HEK293 (cell line): ENCODE data around the gene CDC5L.

ENCODE experiments used
- BCL11A ChIP-seq: fragments of 450-650 bp; formaldehyde crosslinking; IDR thresholded peaks from 2 replicates; pipeline ENCODE4 v1.5.1; 2016; ENCODE audit warnings: low read depth, missing biosample characterization, missing genetic modification characterization
- EGR2 ChIP-seq: fragments of 450-650 bp; formaldehyde crosslinking; IDR thresholded peaks from 2 replicates; pipeline ENCODE4 v1.5.1; 2016; ENCODE audit warnings: low read depth, missing biosample characterization, missing genetic modification characterization
- PRDM4 ChIP-seq: fragments of 450-650 bp; formaldehyde crosslinking; IDR thresholded peaks from 2 replicates; pipeline ENCODE4 v1.5.1; 2017; ENCODE audit warnings: missing biosample characterization, missing genetic modification characterization
- RBAK ChIP-seq: fragments of 450-650 bp; formaldehyde crosslinking; IDR thresholded peaks from 2 replicates; pipeline ENCODE4 v1.5.1; 2016; ENCODE audit warnings: missing biosample characterization, missing genetic modification characterization
- SP2 ChIP-seq: fragments of 450-650 bp; formaldehyde crosslinking; IDR thresholded peaks from 2 replicates; pipeline ENCODE4 v1.5.1; 2016; ENCODE audit warnings: missing biosample characterization, missing genetic modification characterization
- TRIM28 ChIP-seq: IDR thresholded peaks from 2 replicates; pipeline ENCODE4 v1.6.1; 2011; ENCODE audit warnings: low read length, control low read depth, borderline replicate concordance
- TSHZ1 ChIP-seq: fragments of 450-650 bp; formaldehyde crosslinking; IDR thresholded peaks from 2 replicates; pipeline ENCODE4 v1.5.1; 2016; ENCODE audit warnings: missing biosample characterization, missing genetic modification characterization, borderline replicate concordance
- ZNF10 ChIP-seq: fragments of 450-650 bp; formaldehyde crosslinking; IDR thresholded peaks from 2 replicates; pipeline ENCODE4 v1.5.1; 2017; ENCODE audit warnings: missing biosample characterization, missing genetic modification characterization
- ZNF2 ChIP-seq: fragments of 450-650 bp; formaldehyde crosslinking; IDR thresholded peaks from 2 replicates; pipeline ENCODE4 v1.5.1; 2016; ENCODE audit warnings: missing biosample characterization, missing genetic modification characterization
- ZNF23 ChIP-seq: fragments of 450-650 bp; formaldehyde crosslinking; IDR thresholded peaks from 2 replicates; pipeline ENCODE4 v1.5.1; 2016; ENCODE audit warnings: missing biosample characterization, missing genetic modification characterization, borderline replicate concordance
- ZNF24 ChIP-seq: fragments of 450-650 bp; formaldehyde crosslinking; IDR thresholded peaks from 2 replicates; pipeline ENCODE4 v1.5.1; 2016; ENCODE audit warnings: missing biosample characterization, missing genetic modification characterization
- ZNF324 ChIP-seq: fragments of 450-650 bp; formaldehyde crosslinking; IDR thresholded peaks from 2 replicates; pipeline ENCODE4 v1.5.1; 2016; ENCODE audit warnings: missing biosample characterization, missing genetic modification characterization
- ZNF335 ChIP-seq: fragments of 450-650 bp; formaldehyde crosslinking; conservative IDR thresholded peaks from 2 replicates; pipeline ENCODE4 v1.5.1; 2016; ENCODE audit warnings: missing biosample characterization, missing genetic modification characterization
- ZNF366 ChIP-seq: fragments of 450-650 bp; formaldehyde crosslinking; conservative IDR thresholded peaks from 2 replicates; pipeline ENCODE4 v1.5.1; 2016; ENCODE audit warnings: missing biosample characterization, missing genetic modification characterization
- ZNF624 ChIP-seq: fragments of 450-650 bp; formaldehyde crosslinking; IDR thresholded peaks from 2 replicates; pipeline ENCODE4 v1.5.1; 2017; ENCODE audit warnings: missing biosample characterization, missing genetic modification characterization
- ZNF629 ChIP-seq: fragments of 450-650 bp; formaldehyde crosslinking; IDR thresholded peaks from 2 replicates; pipeline ENCODE4 v1.5.1; 2017; ENCODE audit warnings: missing biosample characterization, missing genetic modification characterization
- ZNF639 ChIP-seq: fragments of 450-650 bp; formaldehyde crosslinking; IDR thresholded peaks from 2 replicates; pipeline ENCODE4 v1.5.1; 2016; ENCODE audit warnings: missing biosample characterization, missing genetic modification characterization
- ZNF660 ChIP-seq: fragments of 450-650 bp; IDR thresholded peaks from 2 replicates; pipeline ENCODE4 v1.5.1; 2018; ENCODE audit warnings: missing biosample characterization, mild to moderate bottlenecking, missing genetic modification characterization
- ZSCAN30 ChIP-seq: fragments of 450-650 bp; IDR thresholded peaks from 2 replicates; pipeline ENCODE4 v1.5.1; 2018; ENCODE audit warnings: missing biosample characterization, mild to moderate bottlenecking, missing genetic modification characterization, moderate library complexity
- ZXDB ChIP-seq: fragments of 450-650 bp; formaldehyde crosslinking; IDR thresholded peaks from 2 replicates; pipeline ENCODE4 v1.5.1; 2016; ENCODE audit warnings: missing biosample characterization, missing genetic modification characterization
- TF ChIP-seq, protein P1 (sequence below): fragments of 450-650 bp; formaldehyde crosslinking; IDR thresholded peaks from 2 replicates; pipeline ENCODE4 v1.5.1; 2016; ENCODE audit warnings: missing biosample characterization, missing genetic modification characterization
- TF ChIP-seq, protein P2 (sequence below): fragments of 450-650 bp; formaldehyde crosslinking; IDR thresholded peaks from 2 replicates; pipeline ENCODE4 v1.5.1; 2017; ENCODE audit warnings: missing biosample characterization, missing genetic modification characterization
- TF ChIP-seq, protein P3 (sequence below): fragments of 450-650 bp; formaldehyde crosslinking; IDR thresholded peaks from 2 replicates; pipeline ENCODE4 v1.5.1; 2016; ENCODE audit warnings: missing biosample characterization, missing genetic modification characterization
- TF ChIP-seq, protein P4 (sequence below): fragments of 450-650 bp; formaldehyde crosslinking; IDR thresholded peaks from 2 replicates; pipeline ENCODE4 v1.5.1; 2017; ENCODE audit warnings: missing biosample characterization, missing genetic modification characterization

CDC5L gene

DNA sequence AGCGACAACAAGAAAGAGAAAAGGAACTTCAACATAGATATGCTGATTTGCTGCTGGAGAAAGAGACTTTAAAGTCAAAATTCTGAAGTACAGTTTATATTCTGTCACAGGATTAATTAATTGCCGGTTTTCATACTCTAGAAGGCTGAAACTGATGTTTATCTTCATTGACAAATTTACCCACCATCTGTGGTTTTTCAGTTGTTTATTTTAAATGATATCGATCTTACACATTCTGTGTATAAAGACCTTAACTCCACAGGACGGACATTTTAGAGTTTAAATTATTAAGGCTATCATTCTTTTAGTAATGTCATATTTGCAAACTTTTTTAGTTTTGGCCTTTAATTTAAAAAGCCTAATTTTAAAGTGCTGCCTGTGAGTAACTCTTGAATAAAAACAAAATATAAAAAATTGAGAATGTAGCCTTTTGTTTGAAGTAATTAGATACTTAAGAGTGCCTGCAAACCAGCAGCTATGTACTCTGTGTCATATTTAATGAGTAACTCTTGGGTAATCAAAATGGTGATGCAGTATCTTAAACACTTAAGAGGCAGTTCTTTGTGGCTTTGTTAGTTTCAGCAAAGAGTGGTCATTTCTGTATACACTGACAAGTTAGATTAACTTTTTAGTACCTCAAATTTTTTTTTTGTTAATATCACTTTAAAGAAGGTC lies 59.3 kb downstream of the CDC5L start (continued):
- TF ChIP-seq, protein P1, sequence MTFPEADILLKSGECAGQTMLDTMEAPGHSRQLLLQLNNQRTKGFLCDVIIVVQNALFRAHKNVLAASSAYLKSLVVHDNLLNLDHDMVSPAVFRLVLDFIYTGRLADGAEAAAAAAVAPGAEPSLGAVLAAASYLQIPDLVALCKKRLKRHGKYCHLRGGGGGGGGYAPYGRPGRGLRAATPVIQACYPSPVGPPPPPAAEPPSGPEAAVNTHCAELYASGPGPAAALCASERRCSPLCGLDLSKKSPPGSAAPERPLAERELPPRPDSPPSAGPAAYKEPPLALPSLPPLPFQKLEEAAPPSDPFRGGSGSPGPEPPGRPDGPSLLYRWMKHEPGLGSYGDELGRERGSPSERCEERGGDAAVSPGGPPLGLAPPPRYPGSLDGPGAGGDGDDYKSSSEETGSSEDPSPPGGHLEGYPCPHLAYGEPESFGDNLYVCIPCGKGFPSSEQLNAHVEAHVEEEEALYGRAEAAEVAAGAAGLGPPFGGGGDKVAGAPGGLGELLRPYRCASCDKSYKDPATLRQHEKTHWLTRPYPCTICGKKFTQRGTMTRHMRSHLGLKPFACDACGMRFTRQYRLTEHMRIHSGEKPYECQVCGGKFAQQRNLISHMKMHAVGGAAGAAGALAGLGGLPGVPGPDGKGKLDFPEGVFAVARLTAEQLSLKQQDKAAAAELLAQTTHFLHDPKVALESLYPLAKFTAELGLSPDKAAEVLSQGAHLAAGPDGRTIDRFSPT (tag by site-specific recombination): peak; percentile 79
- TF ChIP-seq TRIM28 (0 out of 2 replicates have a peak, but pooled peaks have one; percentile 23), EGR2 (tag by site-specific recombination) (no peak), PRDM4 (tag by site-specific recombination) (peak; percentile 63; the same call in 1 of the 2 replicates), ZNF335 (tag by site-specific recombination) (0 out of 2 replicates have a peak, but pooled peaks have one; percentile 15), TSHZ1 (peak; percentile 90; the same call in 1 of the 2 replicates), ZNF2 (tag by site-specific recombination) (peak; percentile 41; the same call in 1 of the 2 replicates), ZNF639 (peak; percentile 89), ZNF366 (tag by site-specific recombination) (peak; percentile 86), ZNF324 (tag by site-specific recombination) (no peak), ZNF624 (tag by site-specific recombination) (0 out of 2 replicates have a peak, but pooled peaks have one; percentile 24), ZNF10 (tag by site-specific recombination) (0 out of 2 replicates have a peak, but pooled peaks have one; percentile 58), ZXDB (peak; percentile 71), SP2 (peak; percentile 20; the same call in 1 of the 2 replicates), ZNF660 (tag by site-specific recombination) (no peak), RBAK (tag by site-specific recombination) (no peak), ZNF23 (tag by site-specific recombination) (no peak), ZNF629 (peak; percentile 85), ZNF24 (peak; percentile 77), ZSCAN30 (tag by site-specific recombination) (peak; percentile 85), BCL11A (tag by site-specific recombination) (peak; percentile 56)
- TF ChIP-seq, protein P2, sequence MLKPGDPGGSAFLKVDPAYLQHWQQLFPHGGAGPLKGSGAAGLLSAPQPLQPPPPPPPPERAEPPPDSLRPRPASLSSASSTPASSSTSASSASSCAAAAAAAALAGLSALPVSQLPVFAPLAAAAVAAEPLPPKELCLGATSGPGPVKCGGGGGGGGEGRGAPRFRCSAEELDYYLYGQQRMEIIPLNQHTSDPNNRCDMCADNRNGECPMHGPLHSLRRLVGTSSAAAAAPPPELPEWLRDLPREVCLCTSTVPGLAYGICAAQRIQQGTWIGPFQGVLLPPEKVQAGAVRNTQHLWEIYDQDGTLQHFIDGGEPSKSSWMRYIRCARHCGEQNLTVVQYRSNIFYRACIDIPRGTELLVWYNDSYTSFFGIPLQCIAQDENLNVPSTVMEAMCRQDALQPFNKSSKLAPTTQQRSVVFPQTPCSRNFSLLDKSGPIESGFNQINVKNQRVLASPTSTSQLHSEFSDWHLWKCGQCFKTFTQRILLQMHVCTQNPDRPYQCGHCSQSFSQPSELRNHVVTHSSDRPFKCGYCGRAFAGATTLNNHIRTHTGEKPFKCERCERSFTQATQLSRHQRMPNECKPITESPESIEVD (tag by site-specific recombination): peak; percentile 89
- TF ChIP-seq, protein P3, sequence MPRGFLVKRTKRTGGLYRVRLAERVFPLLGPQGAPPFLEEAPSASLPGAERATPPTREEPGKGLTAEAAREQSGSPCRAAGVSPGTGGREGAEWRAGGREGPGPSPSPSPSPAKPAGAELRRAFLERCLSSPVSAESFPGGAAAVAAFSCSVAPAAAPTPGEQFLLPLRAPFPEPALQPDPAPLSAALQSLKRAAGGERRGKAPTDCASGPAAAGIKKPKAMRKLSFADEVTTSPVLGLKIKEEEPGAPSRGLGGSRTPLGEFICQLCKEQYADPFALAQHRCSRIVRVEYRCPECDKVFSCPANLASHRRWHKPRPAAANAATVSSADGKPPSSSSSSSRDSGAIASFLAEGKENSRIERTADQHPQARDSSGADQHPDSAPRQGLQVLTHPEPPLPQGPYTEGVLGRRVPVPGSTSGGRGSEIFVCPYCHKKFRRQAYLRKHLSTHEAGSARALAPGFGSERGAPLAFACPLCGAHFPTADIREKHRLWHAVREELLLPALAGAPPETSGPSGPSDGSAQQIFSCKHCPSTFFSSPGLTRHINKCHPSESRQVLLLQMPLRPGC (tag by site-specific recombination): peak; percentile 84
- TF ChIP-seq, protein P4, sequence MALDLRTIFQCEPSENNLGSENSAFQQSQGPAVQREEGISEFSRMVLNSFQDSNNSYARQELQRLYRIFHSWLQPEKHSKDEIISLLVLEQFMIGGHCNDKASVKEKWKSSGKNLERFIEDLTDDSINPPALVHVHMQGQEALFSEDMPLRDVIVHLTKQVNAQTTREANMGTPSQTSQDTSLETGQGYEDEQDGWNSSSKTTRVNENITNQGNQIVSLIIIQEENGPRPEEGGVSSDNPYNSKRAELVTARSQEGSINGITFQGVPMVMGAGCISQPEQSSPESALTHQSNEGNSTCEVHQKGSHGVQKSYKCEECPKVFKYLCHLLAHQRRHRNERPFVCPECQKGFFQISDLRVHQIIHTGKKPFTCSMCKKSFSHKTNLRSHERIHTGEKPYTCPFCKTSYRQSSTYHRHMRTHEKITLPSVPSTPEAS (tag by site-specific recombination): no peak
